Measurements from ENCODE around the gene CLDN22. TPM values are rescaled to one million over a fixed set of nuclear protein-coding genes. Genes with fewer than 3 reads are reported as not detected.

The CLDN22 gene
- total and polyA plus RNA-seq, 10 of the 15 experiments (the other 5 are each of a cell fraction or from before 2014, with no cell fraction given), result not detected

DNA sequence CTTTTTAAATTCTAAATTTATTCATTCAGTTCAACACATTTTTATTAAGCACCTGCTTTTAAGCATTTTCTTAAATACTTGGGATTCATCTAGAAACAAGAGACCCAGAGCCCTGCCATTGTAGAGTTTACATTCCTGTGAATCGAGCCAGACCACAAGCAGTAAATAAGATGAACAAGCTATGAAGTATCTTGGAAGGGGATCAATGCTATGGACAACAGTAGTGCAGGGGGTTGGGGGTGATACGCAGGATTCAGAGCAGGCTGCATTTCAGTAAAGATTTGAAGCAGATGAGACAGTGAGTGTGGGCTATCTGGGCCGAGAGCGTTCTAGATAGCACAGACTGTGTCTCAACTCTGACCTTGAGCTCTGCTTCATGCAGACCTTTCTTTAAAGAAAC, 35.1 kb downstream of the CLDN22 start:
- H4K20me1 ChIP-seq (ENCODE audit: control insufficient read depth, insufficient read depth), result no peaks in the 10 kb centered on the region
- H3K27ac ChIP-seq (ENCODE audit: control insufficient read depth, insufficient read depth), result no peak overlapping the region
- no peak for DNase-seq (ENCODE audit: low read depth, low spot score)
- ChIA-PET POLR2A (no interaction called here), RAD21 (ENCODE audit: unreplicated experiment) (no interaction called here), SMC1A (ENCODE audit: uncharacterized antibody, unreplicated experiment) (no interaction called here), CTCF (interaction anchor here (0.7 to 0.9 kb wide), 2 partner anchors 17 to 20 kb away, joined by 3 read pairs; no protein-coding TSS in a partner anchor)
- FAIRE-seq, result no peak
- H3K4me2 ChIP-seq (ENCODE audit: control insufficient read depth, insufficient read depth), result no peak overlapping the region
- no peak overlapping the region for H3K9ac ChIP-seq (ENCODE audit: control insufficient read depth, insufficient read depth, low read length)
- no peak overlapping the region for H3K4me3 ChIP-seq
- no peaks in the 10 kb centered on the region for H3K36me3 ChIP-seq (ENCODE audit: control insufficient read depth in 2 of 2, insufficient read depth in 2 of 2, low read length in 1 of 2)
- BruUV-seq (replicated peaks), result no TSS peak
- no peaks in the 10 kb centered on the region for H3K4me1 ChIP-seq (ENCODE audit: control insufficient read depth, insufficient read depth, low read length)
- intact Hi-C loops (cut with micrococcal nuclease; ENCODE audit: unreplicated experiment) (loop anchor here (10.0 kb wide), 1 partner anchor 220 kb away; the partner anchor contains the start of gene ING2), in situ Hi-C loops (cut with MboI) (no loop called here)
- H3K27me3 ChIP-seq (replicated peaks in 1 of 2; ENCODE audit: control insufficient read depth in 2 of 2, insufficient read depth in 2 of 2, low read length in 1 of 2), result no peaks in the 10 kb centered on the region
- H3K79me2 ChIP-seq (ENCODE audit: control insufficient read depth, insufficient read depth, low read length), result no peaks in the 10 kb centered on the region
- 61% methylated on average over 4 of the region's 4 CpGs for WGBS (ENCODE audit: insufficient coverage, insufficient replicate concordance, low lambda C conversion rate, missing lambda C conversion rate)
- no peaks in the 10 kb centered on the region for H3K9me3 ChIP-seq (replicated peaks; ENCODE audit: control insufficient read depth, insufficient read depth, low read length)
- no peak for TF ChIP-seq HDAC6 (IDR thresholded peaks at IDR 0.05; ENCODE audit: unreplicated experiment)
- TF ChIP-seq FOXM1 (IDR thresholded peaks at IDR 0.05; ENCODE audit: low read depth, low read length), result no peak
- no peak for TF ChIP-seq CHD4 (IDR thresholded peaks at IDR 0.05)
- TF ChIP-seq BRCA1 (IDR thresholded peaks at IDR 0.05; ENCODE audit: low read depth, low read length), result no peak
- TF ChIP-seq, protein P1, sequence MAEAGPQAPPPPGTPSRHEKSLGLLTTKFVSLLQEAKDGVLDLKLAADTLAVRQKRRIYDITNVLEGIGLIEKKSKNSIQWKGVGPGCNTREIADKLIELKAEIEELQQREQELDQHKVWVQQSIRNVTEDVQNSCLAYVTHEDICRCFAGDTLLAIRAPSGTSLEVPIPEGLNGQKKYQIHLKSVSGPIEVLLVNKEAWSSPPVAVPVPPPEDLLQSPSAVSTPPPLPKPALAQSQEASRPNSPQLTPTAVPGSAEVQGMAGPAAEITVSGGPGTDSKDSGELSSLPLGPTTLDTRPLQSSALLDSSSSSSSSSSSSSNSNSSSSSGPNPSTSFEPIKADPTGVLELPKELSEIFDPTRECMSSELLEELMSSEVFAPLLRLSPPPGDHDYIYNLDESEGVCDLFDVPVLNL (IDR thresholded peaks at IDR 0.05; ENCODE audit: low read depth, low read length), result no peak
- TF ChIP-seq BHLHE40 (IDR thresholded peaks at IDR 0.05; ENCODE audit: borderline replicate concordance in 1 of 2, low read depth in 2 of 2, low read length in 1 of 2), result no peak
- no peak for TF ChIP-seq MTA2 (IDR thresholded peaks at IDR 0.05; ENCODE audit: low read depth)
- no peak for TF ChIP-seq SP1 (IDR thresholded peaks at IDR 0.05; ENCODE audit: low read depth, low read length)
- no peak for TF ChIP-seq HDGF (IDR thresholded peaks at IDR 0.05)
- no peak for TF ChIP-seq EGR1 (IDR thresholded peaks at IDR 0.05; ENCODE audit: borderline replicate concordance in 1 of 2, low read depth in 2 of 2, low read length in 2 of 2)
- TF ChIP-seq, protein P2, sequence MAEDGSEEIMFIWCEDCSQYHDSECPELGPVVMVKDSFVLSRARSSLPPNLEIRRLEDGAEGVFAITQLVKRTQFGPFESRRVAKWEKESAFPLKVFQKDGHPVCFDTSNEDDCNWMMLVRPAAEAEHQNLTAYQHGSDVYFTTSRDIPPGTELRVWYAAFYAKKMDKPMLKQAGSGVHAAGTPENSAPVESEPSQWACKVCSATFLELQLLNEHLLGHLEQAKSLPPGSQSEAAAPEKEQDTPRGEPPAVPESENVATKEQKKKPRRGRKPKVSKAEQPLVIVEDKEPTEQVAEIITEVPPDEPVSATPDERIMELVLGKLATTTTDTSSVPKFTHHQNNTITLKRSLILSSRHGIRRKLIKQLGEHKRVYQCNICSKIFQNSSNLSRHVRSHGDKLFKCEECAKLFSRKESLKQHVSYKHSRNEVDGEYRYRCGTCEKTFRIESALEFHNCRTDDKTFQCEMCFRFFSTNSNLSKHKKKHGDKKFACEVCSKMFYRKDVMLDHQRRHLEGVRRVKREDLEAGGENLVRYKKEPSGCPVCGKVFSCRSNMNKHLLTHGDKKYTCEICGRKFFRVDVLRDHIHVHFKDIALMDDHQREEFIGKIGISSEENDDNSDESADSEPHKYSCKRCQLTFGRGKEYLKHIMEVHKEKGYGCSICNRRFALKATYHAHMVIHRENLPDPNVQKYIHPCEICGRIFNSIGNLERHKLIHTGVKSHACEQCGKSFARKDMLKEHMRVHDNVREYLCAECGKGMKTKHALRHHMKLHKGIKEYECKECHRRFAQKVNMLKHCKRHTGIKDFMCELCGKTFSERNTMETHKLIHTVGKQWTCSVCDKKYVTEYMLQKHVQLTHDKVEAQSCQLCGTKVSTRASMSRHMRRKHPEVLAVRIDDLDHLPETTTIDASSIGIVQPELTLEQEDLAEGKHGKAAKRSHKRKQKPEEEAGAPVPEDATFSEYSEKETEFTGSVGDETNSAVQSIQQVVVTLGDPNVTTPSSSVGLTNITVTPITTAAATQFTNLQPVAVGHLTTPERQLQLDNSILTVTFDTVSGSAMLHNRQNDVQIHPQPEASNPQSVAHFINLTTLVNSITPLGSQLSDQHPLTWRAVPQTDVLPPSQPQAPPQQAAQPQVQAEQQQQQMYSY (CRISPR knock-in tag; IDR thresholded peaks at IDR 0.05), result no peak
- no peak for TF ChIP-seq JUNB (IDR thresholded peaks at IDR 0.05)
- no peak for TF ChIP-seq TBL1XR1 (IDR thresholded peaks at IDR 0.05; ENCODE audit: low read depth, low read length)
- ATAC-seq, result no peak
- no peak overlapping the region for H2AFZ ChIP-seq (ENCODE audit: control insufficient read depth, low read depth, low read length)

Measured in GM12878 (cell line).